Measurements from ENCODE around the gene ABHD4. TPM values are rescaled to one million over a fixed set of nuclear protein-coding genes. Genes with fewer than 3 reads are reported as not detected.

Gene ABHD4
- total RNA-seq, 2 donors from 2014 or later, result 31.2 to 36.7 TPM

GRCh38 chr14:22650046-22650739 lies 52.1 kb downstream of the ABHD4 start:
- DNase-seq (ENCODE audit: low spot score), result no peak
- intact Hi-C loops (cut with DNase I), result loop anchor here in 1 of 2 donors (10.0 kb wide), 1 partner anchor 205 kb away; no protein-coding TSS in a partner anchor

- no peak for DNase-seq (ENCODE audit: low spot score)
- intact Hi-C loops (cut with DNase I), result loop anchor here in 1 of 2 donors (10.0 kb wide), 1 partner anchor 204 kb away; no protein-coding TSS in a partner anchor
Observed at GRCh38 chr14:22650960-22651521, 52.9 kb downstream of the ABHD4 start.

- intact Hi-C loops (cut with DNase I), result loop anchor here in 1 of 2 donors (10.0 kb wide), 1 partner anchor 203 kb away; no protein-coding TSS in a partner anchor
- no peak for DNase-seq (ENCODE audit: low spot score)
Observed at GRCh38 chr14:22651586-22651985, 53.5 kb downstream of the ABHD4 start.

- intact Hi-C loops (cut with DNase I), result loop anchor here in 1 of 2 donors (10.0 kb wide), 1 partner anchor 202 kb away; no protein-coding TSS in a partner anchor
- DNase-seq (ENCODE audit: low spot score), result no peak
Observed at GRCh38 chr14:22653012-22653621, 55.0 kb downstream of the ABHD4 start.

- intact Hi-C loops (cut with DNase I), result loop anchor here in 1 of 2 donors (10.0 kb wide), 1 partner anchor 199 kb away; no protein-coding TSS in a partner anchor
- DNase-seq (ENCODE audit: low spot score), result no peak
Observed at GRCh38 chr14:22656226-22656625, 58.1 kb downstream of the ABHD4 start.

- intact Hi-C loops (cut with DNase I), result loop anchor here in 1 of 2 donors (10.0 kb wide), 1 partner anchor 198 kb away; no protein-coding TSS in a partner anchor
- DNase-seq (ENCODE audit: low spot score), result no peak
Observed at GRCh38 chr14:22656945-22657731, 59.0 kb downstream of the ABHD4 start.

GRCh38 chr14:22657861-22658260 lies 59.8 kb downstream of the ABHD4 start:
- DNase-seq (ENCODE audit: low spot score), result no peak
- intact Hi-C loops (cut with DNase I), result loop anchor here in 1 of 2 donors (10.0 kb wide), 1 partner anchor 197 kb away; no protein-coding TSS in a partner anchor

GRCh38 chr14:22658946-22659345 lies 60.8 kb downstream of the ABHD4 start:
- intact Hi-C loops (cut with DNase I), result loop anchor here in 1 of 2 donors (10.0 kb wide), 1 partner anchor 196 kb away; no protein-coding TSS in a partner anchor
- DNase-seq (ENCODE audit: low spot score), result no peak

GRCh38 chr14:22660654-22661053 lies 62.6 kb downstream of the ABHD4 start:
- no peak for DNase-seq (ENCODE audit: low spot score)

More at GRCh38 chr14:22660654-22661053, 62.6 kb downstream of the ABHD4 start:
- intact Hi-C loops (cut with DNase I), result no loop called here

Other genes with a start within 250 kb of the ABHD4 start
- gene DAD1, start 9.1 kb upstream of the ABHD4 start, total RNA-seq, result 100 to 1,000 TPM; 160 to 182 TPM
- not detected for gene OR6J1, start 46.1 kb downstream of the ABHD4 start, total RNA-seq
- gene OXA1L, start 168.4 kb downstream of the ABHD4 start, total RNA-seq, result 10 to 100 TPM; 49.7 to 53.7 TPM
- 10 to 100 TPM; 11.4 to 17.5 TPM for gene SLC7A7, start 217.1 kb downstream of the ABHD4 start, total RNA-seq
- 10 to 100 TPM; 58.5 to 58.9 TPM for gene MRPL52, start 231.6 kb downstream of the ABHD4 start, total RNA-seq
- 100 to 1,000 TPM; 229 to 234 TPM for gene MMP14, start 238.3 kb downstream of the ABHD4 start, total RNA-seq